MG63 (cell line): ENCODE results near the gene ANKS1B. TPM values are rescaled to one million over a fixed set of nuclear protein-coding genes. Genes with fewer than 3 reads are reported as not detected.
"Not testable (repeated sequence)": the region's sequence is repeated elsewhere in the genome, so short reads cannot be mapped to it uniquely, and the experiment has no call there.

ENCODE experiments used
- DNase-seq: peaks from one replicate; pipeline ENCODE4 v3.0.0-alpha.2; 2020
- H3K27me3 ChIP-seq: fragments of 250-450 bp; sonication (Bioruptor Pico); 2 replicates; pipeline ENCODE4 v1.5.1; 2020; ENCODE audit warnings: mild to moderate bottlenecking, moderate library complexity
- H3K36me3 ChIP-seq: fragments of 250-450 bp; sonication (Bioruptor Pico); 2 replicates; pipeline ENCODE4 v1.5.1; 2020; ENCODE audit warnings: mild to moderate bottlenecking, moderate library complexity
- H3K4me3 ChIP-seq: fragments of 250-450 bp; sonication (Bioruptor Pico); 2 replicates; pipeline ENCODE4 v1.5.1; 2020; ENCODE audit warnings: mild to moderate bottlenecking, moderate library complexity
- H3K9me3 ChIP-seq: fragments of 250-450 bp; sonication (Bioruptor Pico); 2 replicates; pipeline ENCODE4 v1.5.1; 2020; ENCODE audit warnings: mild to moderate bottlenecking, moderate library complexity
- total RNA-seq: library from RNA; depleted of rRNA; stranded (reverse); fragments of >200 nt; shearing (Covaris generic); gene quantifications from 2 replicates; pipeline ENCODE4 v1.2.3, GENCODE V29; 2014; ENCODE audit warnings: low replicate concordance

Gene ANKS1B
- total RNA-seq, 1 experiment from 2014 or later = 0.10 TPM

DNA sequence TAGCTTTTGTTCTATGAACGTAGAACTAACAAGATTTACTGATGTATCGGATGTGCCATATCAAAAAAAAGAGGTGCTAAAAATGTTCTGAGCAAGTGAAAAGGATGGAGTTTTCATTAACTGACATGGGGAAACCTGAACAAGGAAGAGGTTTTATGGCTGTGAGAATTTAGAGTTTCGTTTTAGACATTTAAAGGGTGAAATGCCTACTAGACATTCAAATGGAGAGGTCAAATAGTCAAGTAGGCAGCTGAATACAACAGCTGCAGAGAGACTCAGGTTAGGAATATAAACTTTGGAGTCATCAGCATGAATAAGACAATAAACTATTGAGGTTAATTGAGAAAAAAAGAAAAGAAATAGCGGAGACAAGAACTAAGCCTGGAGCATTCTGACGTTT, 702.1 kb downstream of the ANKS1B start:
- Histone ChIP-seq H3K27me3 (no peaks in the 10 kb centered on the region), H3K4me3 (no peak overlapping the region), H3K36me3 (no peaks in the 10 kb centered on the region), H3K9me3 (no peaks in the 10 kb centered on the region)
- no peak for DNase-seq

DNA sequence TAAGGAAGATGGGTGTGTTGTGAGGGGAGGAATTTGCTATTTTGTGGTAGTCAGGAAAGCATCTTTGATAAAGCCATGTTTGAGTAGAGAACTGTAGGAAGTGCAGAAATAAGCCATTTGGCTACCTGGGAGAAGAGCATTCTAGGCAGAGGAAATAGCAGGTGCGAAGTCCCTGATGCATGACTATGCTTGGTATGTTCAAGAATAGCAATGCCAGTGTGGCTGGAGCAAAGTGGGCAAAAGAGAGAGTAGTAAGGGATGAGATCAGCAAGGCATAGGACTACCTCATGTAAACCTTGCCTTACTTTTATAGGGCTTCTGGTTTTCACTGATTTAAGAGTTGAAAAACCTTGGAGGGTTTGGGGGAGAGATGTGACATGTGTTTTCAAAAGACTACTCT, 702.6 kb downstream of the ANKS1B start:
- Histone ChIP-seq H3K4me3 (no peak overlapping the region), H3K9me3 (no peaks in the 10 kb centered on the region), H3K36me3 (no peaks in the 10 kb centered on the region), H3K27me3 (no peaks in the 10 kb centered on the region)
- DNase-seq = no peak

DNA sequence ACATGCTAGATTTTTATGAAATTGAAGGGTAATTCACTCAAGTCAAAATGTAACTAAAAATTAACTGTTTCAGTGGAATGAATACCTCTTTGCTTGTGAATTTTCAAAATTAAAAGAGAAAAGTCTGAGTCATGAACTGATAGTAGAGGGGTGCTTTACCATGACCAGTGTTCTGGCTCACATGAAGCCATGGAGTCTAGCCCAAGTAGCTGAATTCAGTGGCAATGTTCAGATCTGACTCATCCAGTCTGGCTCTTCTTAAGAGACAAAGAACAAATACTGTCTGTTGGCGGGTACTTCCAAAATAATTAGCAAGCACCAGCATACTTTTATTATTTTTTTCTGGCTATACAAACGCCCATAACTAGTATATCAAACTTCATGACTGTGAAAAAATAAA, 703.5 kb downstream of the ANKS1B start:
- H3K9me3 ChIP-seq = no peaks in the 10 kb centered on the region
- peak; percentile 43 for DNase-seq
- no peaks in the 10 kb centered on the region for H3K27me3 ChIP-seq
- H3K4me3 ChIP-seq = no peak overlapping the region
- no peaks in the 10 kb centered on the region for H3K36me3 ChIP-seq

DNA sequence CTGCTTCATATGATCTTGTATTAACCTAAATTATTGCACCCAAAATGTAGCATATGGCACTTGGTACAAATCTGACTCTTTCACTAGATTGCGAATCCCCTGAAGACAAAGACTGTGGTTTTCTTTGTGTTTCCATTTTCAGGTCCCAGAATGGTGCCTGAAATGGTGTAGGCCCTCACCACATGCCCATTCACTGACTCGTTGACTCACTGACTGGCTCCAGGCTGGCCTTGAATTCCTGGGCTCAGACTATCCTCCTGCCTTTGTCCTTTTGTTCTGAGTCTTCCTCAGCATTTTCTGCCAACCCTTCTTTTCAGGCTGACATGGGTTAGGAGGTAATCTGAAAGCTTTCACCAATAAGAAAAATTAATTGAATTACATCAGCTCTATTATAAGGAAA, 705.8 kb downstream of the ANKS1B start:
- no peak for DNase-seq
- Histone ChIP-seq H3K27me3 (no peaks in the 10 kb centered on the region), H3K9me3 (no peaks in the 10 kb centered on the region), H3K36me3 (no peaks in the 10 kb centered on the region), H3K4me3 (no peak overlapping the region)

DNA sequence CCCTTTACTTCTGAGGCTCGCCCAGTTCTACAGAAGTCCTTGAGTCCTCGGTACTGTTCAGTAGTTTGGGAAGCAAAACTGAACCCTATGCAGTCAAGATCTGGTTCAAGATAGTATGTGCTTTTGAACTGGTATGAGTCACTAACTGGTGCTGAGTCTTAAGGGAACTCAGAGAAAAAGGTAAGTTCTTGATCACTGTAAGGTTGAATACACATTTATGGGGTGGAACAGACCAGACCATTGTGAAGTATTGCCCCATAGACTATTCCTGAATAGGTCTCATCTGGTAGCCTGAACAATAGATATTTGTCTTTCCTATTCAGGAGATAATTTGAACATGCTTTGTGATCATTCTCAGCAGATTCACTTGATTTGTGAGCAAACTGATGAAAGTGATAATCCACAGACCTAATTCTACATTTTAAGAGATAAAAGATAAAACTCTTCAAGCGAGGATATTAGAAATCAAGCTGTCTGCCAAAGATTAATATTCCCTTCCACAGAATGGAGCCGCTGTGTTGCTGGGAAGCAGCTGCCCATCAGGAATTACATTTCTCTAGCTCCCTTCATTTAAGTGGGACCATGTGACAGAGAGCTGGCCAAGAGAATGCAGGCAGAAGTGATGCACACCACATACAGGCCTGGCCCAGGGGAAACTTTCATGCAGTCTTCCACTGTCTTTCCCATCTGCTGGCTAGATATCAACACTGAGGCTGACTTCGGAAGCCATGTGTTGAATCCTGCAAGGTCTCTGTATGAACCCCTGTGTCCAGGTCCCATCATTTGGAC, 707.0 kb downstream of the ANKS1B start:
- H3K4me3 ChIP-seq = no peak overlapping the region
- no peaks in the 10 kb centered on the region for H3K9me3 ChIP-seq
- no peaks in the 10 kb centered on the region for H3K27me3 ChIP-seq
- no peak for DNase-seq
- H3K36me3 ChIP-seq = no peaks in the 10 kb centered on the region

DNA sequence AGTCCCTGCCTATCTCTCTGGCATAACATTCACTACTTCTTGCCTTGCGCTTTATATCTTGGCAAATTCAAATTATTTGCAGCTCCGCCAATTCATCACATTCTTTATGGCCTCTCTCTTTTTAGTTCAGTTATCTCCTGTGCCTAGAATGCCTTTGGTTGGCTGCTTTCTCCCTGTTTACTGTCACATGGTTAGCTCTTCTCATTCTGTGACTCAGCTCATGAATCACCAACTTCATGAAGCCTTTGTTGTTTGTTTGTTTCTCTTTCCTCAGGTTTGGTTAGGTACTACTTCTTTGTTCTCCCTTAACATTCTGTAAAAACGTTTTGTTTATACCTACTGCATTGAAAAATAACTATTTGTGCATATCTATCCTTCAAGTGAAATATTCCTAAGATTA, 713.7 kb downstream of the ANKS1B start:
- no peak for DNase-seq
- Histone ChIP-seq H3K4me3 (no peak overlapping the region), H3K27me3 (no peaks in the 10 kb centered on the region), H3K36me3 (no peaks in the 10 kb centered on the region), H3K9me3 (no peaks in the 10 kb centered on the region)

DNA sequence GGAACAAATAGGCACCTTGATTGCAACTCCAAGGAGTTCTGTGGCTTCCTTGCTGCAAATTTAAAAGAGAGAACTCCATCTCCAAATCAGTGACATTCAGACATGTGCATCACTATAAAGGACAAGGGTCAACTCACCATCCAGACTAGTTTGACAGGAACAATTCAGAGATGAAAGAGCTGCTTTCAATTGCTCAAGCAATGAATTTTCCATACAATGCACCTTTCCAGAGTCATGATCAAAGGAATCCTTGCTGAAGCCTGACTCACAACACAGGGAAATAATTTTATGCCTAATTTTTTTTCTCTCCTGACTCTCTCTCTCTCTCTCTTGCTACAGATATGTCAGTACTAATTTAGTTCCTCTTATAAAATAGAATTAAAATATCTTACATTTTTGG, 717.7 kb downstream of the ANKS1B start:
- H3K36me3 ChIP-seq = no peaks in the 10 kb centered on the region
- no peak for DNase-seq
- no peaks in the 10 kb centered on the region for H3K27me3 ChIP-seq
- no peak overlapping the region for H3K4me3 ChIP-seq
- H3K9me3 ChIP-seq = no peaks in the 10 kb centered on the region

DNA sequence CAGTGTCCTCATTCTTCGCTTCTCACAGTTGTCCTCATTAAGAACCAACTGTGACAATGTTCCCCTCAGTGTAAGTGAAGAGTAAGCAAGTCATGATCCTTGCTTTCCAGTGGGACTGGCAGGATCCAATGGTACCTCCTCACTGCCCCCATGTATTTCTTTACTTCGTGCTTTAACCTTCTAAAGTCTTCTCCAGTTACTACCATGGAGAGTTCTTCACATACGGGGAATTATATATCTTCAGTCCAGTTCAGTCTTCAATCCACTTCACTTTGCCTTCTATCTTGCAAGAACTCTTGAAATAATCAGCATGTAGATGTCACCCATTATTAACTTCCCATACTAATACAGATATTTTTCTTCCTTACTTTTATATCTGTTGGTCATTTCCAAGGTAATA, 719.1 kb downstream of the ANKS1B start:
- no peaks in the 10 kb centered on the region for H3K36me3 ChIP-seq
- H3K9me3 ChIP-seq = no peaks in the 10 kb centered on the region
- DNase-seq = no peak
- H3K4me3 ChIP-seq = no peak overlapping the region
- H3K27me3 ChIP-seq = no peaks in the 10 kb centered on the region

DNA sequence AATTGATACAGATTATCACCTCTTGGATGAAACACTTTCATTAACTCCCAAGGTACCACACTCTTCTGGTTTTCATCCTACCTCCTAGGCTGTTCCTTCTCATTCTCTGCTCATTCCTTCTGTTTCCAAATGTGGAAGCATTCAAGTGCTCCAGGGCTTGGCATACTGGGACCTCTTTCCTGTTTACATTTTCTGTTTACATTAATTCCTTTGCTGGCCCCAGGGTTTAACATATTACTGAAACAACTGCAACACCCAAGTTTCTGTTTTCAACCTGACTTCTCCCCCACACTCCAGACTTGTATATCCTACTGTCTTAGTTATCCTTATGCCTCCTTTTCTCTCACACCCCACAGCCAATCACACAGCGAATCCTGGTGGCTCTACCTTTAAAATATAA, 723.5 kb downstream of the ANKS1B start:
- no peak for DNase-seq
- no peaks in the 10 kb centered on the region for H3K9me3 ChIP-seq
- no peaks in the 10 kb centered on the region for H3K27me3 ChIP-seq
- no peaks in the 10 kb centered on the region for H3K36me3 ChIP-seq
- H3K4me3 ChIP-seq = no peak overlapping the region

DNA sequence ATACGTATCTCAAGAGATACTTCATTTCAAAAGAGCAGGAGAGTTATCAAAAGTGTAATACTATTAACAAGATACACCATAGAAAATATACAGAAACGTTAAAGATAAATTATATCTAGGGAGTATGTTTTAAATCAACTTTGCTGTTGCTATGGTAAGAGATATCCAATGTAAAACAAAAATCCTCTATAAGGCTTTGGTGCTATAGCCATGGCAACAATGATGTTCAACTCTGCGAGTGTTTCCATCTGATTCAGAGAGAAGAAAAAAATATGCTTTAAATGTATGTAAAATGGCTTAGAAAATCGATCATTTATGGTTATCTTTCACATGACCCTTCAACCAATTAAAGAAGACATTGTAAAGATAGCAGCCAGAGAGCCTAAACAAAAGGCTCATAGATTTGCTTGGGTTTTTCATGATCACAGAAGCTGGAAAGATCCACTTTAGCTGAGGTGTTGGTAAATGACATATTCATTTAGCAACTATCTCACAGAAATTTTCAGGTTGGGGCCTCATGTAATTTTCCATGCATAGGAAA, 724.2 kb downstream of the ANKS1B start:
- DNase-seq = no peak
- Histone ChIP-seq H3K27me3 (no peaks in the 10 kb centered on the region), H3K9me3 (no peaks in the 10 kb centered on the region), H3K36me3 (no peaks in the 10 kb centered on the region), H3K4me3 (no peak overlapping the region)

DNA sequence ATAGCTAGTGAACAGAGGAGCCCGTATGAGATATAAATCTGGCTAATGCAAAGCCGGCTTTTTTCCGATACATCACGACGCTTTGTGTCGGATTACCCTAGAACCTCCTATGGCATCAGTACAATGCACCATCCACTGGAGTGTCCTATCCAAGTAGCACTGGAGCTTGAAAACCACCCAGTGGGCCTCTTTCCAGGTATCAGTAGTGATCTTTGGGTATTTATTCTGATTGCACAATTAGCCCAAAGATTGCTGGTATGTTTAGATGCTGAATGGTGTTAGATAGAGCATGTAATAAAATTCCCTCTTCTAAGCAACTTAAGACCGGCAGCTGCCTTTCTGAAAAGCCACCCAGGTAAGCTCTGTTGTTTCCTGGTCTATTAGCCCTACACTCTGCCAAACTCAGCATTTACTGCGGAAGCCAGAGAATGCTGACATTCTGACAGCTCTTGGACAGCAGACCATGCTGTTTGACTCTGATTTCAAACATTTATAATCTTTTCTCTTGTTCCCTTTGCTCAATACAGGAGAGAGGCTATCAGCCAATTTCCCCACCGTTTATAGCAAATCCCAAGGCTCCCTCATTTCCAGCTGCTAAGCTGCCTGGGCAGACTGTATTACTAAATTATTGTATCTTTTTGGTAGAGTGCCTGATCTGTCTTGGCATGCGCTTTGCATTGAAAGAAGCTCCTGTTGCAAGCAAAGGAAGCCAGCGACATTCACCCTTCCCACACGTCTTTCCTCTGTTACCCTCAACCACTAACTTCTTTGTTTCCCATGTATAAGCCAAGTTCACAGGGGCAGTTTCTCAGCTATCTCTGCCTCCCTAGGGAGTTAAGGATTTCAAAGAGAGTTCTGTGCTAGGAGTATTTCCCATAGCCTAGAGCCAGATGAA, 725.4 kb downstream of the ANKS1B start:
- DNase-seq = no peak
- Histone ChIP-seq H3K36me3 (no peaks in the 10 kb centered on the region), H3K4me3 (no peak overlapping the region), H3K9me3 (no peaks in the 10 kb centered on the region), H3K27me3 (no peaks in the 10 kb centered on the region)

DNA sequence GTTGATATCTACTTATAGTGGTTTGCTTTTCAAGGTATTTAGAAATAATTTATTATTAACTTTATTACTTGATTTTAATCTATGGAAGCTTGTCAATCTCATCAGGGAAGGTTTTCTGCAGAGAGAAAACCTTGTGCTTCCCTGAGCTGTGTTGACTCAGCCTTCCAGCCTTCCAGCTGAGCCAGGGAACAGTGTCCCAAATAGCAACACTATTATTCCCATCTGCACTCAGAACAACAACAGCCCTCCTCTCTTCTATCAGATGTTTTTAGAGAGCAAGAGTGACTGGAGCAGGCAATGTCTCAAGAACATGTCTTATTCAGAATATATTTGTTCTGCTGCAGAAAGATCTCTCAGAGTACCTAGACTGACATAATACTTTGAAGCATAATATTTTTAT, 727.1 kb downstream of the ANKS1B start:
- no peak overlapping the region for H3K4me3 ChIP-seq
- H3K9me3 ChIP-seq = no peaks in the 10 kb centered on the region
- no peaks in the 10 kb centered on the region for H3K36me3 ChIP-seq
- H3K27me3 ChIP-seq = no peaks in the 10 kb centered on the region
- DNase-seq = no peak

DNA sequence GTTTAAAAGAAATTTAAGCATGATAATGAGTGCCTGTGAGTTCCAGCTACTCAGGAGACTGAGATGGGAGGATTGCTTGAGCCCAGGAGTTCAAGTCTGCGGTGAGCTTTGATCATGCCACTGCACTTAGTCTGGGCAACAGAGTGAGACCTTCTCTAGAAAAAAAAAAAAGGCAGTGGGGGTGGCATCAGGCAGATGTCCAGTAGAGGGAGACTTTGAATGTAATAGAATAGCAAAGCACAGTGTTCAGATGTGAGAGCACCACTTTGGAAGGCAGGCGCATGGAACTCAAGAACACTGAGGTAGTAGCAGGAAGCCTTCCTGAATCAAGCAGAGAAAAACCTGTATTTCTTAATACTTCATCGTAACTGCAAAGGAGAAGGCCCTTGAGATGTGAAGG, 731.7 kb downstream of the ANKS1B start:
- Histone ChIP-seq H3K27me3 (no peaks in the 10 kb centered on the region), H3K36me3 (no peaks in the 10 kb centered on the region), H3K4me3 (no peak overlapping the region), H3K9me3 (no peaks in the 10 kb centered on the region)
- DNase-seq = no peak

DNA sequence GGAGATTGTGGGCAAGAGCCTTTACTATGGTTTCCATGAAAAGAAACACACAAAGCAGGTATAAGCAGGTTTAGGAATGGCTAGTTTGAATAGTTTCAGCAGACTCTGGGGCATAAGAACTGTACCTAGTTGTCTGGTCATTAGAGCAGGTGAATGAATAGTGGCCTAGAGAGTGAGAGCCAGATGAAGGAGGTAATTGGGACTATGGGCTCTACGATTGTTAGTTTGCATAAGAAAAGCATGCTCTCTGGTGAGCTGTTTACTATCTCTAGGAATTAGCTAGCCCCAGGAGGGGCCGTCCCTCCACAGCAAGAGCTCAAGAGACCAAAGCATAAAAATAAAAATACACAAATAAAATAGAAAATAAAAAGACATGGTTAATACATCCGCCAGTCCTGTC, 734.6 kb downstream of the ANKS1B start:
- H3K27me3 ChIP-seq = no peaks in the 10 kb centered on the region
- DNase-seq = no peak
- H3K9me3 ChIP-seq = no peaks in the 10 kb centered on the region
- H3K4me3 ChIP-seq = no peak overlapping the region
- no peaks in the 10 kb centered on the region for H3K36me3 ChIP-seq

DNA sequence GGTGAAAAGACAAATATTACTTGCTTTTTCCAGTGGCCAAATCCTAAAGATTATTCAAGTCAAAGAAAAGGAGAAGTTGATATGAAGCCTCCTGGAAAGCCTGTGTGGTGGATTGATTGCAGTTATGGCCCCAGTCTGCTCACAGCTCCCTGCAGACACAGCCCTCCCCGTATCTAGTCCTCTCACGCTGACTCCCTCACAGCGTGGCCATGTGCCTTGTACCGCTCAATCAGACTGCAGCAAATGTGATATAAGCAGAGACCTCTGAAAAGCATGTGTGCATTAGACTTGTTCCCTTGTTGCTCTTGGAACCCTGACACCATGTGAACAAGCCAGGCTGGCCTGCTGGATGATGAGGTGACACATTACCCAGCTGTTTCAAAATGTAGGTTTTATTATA, 735.2 kb downstream of the ANKS1B start:
- H3K27me3 ChIP-seq = no peaks in the 10 kb centered on the region
- no peaks in the 10 kb centered on the region for H3K9me3 ChIP-seq
- no peak for DNase-seq
- no peaks in the 10 kb centered on the region for H3K36me3 ChIP-seq
- no peak overlapping the region for H3K4me3 ChIP-seq

DNA sequence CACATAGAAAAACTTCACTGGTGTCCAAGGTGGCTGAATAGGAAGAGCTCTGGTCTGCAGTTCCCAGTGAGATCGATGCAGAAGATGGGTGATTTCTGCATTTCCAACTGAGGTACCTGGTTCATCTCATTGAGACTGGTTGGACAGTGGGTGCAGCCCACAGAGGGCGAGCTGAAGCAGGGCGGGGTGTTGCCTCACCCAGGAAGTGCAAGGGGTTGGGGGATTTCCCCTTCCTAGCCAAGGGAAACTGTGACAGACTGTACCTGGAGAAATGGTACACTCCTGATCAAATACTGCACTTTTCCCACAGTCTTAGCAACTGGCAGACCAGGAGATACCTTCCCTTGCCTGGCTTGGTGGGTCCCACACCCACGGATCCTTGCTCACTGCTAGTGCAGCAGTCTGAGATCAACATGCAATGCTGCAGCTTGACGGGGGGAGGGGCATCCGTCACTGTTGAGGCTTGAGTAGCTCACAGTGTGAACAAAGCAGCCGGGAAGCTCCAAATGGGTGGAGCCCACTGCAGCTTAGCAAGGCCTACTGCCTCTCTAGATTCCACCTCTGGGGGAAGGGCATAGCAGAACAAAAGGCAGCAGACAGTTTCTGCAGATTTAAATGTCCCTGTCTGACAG, 746.7 kb downstream of the ANKS1B start:
- not testable (repeated sequence) for H3K4me3 ChIP-seq, H3K9me3 ChIP-seq, H3K36me3 ChIP-seq, H3K27me3 ChIP-seq, DNase-seq

DNA sequence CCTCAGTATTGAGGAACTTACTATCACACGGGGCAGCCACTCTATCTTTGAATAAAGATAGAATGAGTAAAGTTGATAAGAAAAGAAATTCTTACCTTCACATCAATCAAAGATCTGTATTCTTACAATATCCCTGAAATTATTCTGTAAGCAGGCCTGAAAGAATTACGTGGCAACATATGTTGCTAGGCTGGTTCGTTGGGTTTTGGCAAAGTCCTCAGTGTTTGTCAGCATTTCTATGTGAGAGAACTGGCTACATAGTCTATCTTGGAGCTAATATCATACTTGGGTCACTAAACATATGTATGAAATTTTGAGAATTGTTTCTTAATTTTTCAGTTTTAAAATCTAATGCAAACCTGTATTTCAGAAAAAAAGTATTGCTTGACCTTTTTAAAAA, 749.4 kb downstream of the ANKS1B start:
- no peaks in the 10 kb centered on the region for H3K36me3 ChIP-seq
- no peak overlapping the region for H3K4me3 ChIP-seq
- no peaks in the 10 kb centered on the region for H3K27me3 ChIP-seq
- H3K9me3 ChIP-seq = no peaks in the 10 kb centered on the region
- no peak for DNase-seq
